ENCODE data around the gene NTPCR. TPM values are rescaled to one million over a fixed set of nuclear protein-coding genes. Genes with fewer than 3 reads are reported as not detected.
"Not testable (repeated sequence)": the region's sequence is repeated elsewhere in the genome, so short reads cannot be mapped to it uniquely, and the experiment has no call there.

Gene NTPCR
- total and polyA plus RNA-seq, 2 donors (not counting 3 experiments of a cell fraction or from before 2014, with no cell fraction given): 13.2 to 35.3 TPM

- Histone ChIP-seq H3K79me2 (ENCODE audit: control insufficient read depth, insufficient read depth, low read length) (no peaks in the 10 kb centered on the region), H3K27ac (ENCODE audit: insufficient read depth, low read depth, low read length) (no peak overlapping the region), H4K20me1 (replicated peaks; ENCODE audit: control insufficient read depth, extremely low read depth, insufficient read depth, low read length) (no peaks in the 10 kb centered on the region), H3K9ac (replicated peaks; ENCODE audit: extremely low read depth, insufficient read depth, low read length) (no peak overlapping the region), H3K9me1 (replicated peaks; ENCODE audit: control insufficient read depth, extremely low read depth, insufficient read depth, low read length) (no peaks in the 10 kb centered on the region), H3K36me3 (ENCODE audit: control insufficient read depth in 2 of 2, extremely low read depth in 1 of 2, insufficient read depth in 2 of 2, low read length in 2 of 2) (no peaks in the 10 kb centered on the region), H3K27me3 (ENCODE audit: control insufficient read depth in 2 of 2, insufficient read depth in 2 of 2, low read length in 2 of 2) (peaks cover 0 to 3% of the 10 kb centered on the region in 2 experiments), H3K9me3 (replicated peaks; ENCODE audit: control insufficient read depth, insufficient read depth, low read length) (no peaks in the 10 kb centered on the region), H3K4me1 (ENCODE audit: control insufficient read depth, extremely low read depth, insufficient read depth, low read length) (no peaks in the 10 kb centered on the region), H2AFZ (ENCODE audit: low read depth, low read length) (no peak overlapping the region), H3K4me3 (replicated peaks in 1 of 3; ENCODE audit: insufficient read depth in 1 of 3, low read depth in 1 of 3, low read length in 3 of 3) (no peak overlapping the region), H3K4me2 (ENCODE audit: insufficient read depth, low read length) (no peak overlapping the region)
- dilution Hi-C loops (cut with MboI; ENCODE audit: extremely low pct_ligation_motif_present, low sequenced_read_pairs) (no loop called here), intact Hi-C loops (cut with micrococcal nuclease) (no loop called here)
- ChIA-PET CTCF (interaction anchor here (1.1 to 1.2 kb wide), 2 partner anchors 13 to 111 kb away, joined by 3 read pairs; no protein-coding TSS in a partner anchor), POLR2A (no interaction called here)
- BruUV-seq (replicated peaks): no TSS peak
- DNase-seq (ENCODE audit: low read depth, low spot score) (peak; percentile 13), FAIRE-seq (no peak)
- TF ChIP-seq POLR2AphosphoS5 (IDR thresholded peaks at IDR 0.05; ENCODE audit: insufficient read depth, low read depth, low read length) (no peak), GATA2 (IDR thresholded peaks at IDR 0.05; ENCODE audit: insufficient read depth, insufficient read length, low read depth, low read length) (no peak), JUN (IDR thresholded peaks at IDR 0.05; ENCODE audit: borderline replicate concordance, insufficient read depth, insufficient read length, low read depth) (no peak), FOS (IDR thresholded peaks at IDR 0.05; ENCODE audit: borderline replicate concordance, insufficient read depth, low read length) (no peak), POLR2A (IDR thresholded peaks at IDR 0.05; ENCODE audit: low read depth, low read length) (no peak), EZH2 (IDR thresholded peaks at IDR 0.05; ENCODE audit: borderline replicate concordance, low read depth, low read length, severe bottlenecking) (no peak), MYC (IDR thresholded peaks at IDR 0.05; ENCODE audit: low read depth, low read length) (no peak)
These were observed 37.4 kb upstream of the NTPCR start for GRCh38 chr1:232912845-232913580.

GRCh38 chr1:232914271-232914670 is 36.1 kb upstream of the NTPCR start:
- DNase-seq (ENCODE audit: low read depth, low spot score); H3K4me3 ChIP-seq (replicated peaks in 1 of 3; ENCODE audit: insufficient read depth in 1 of 3, low read depth in 1 of 3, low read length in 3 of 3); CTCF ChIA-PET: not testable (repeated sequence)

More at GRCh38 chr1:232914271-232914670, 36.1 kb upstream of the NTPCR start:
- H3K9me3 ChIP-seq (replicated peaks; ENCODE audit: control insufficient read depth, insufficient read depth, low read length); H2AFZ ChIP-seq (ENCODE audit: low read depth, low read length); H3K36me3 ChIP-seq (ENCODE audit: control insufficient read depth in 2 of 2, extremely low read depth in 1 of 2, insufficient read depth in 2 of 2, low read length in 2 of 2); H3K9ac ChIP-seq (replicated peaks; ENCODE audit: extremely low read depth, insufficient read depth, low read length); dilution Hi-C loops (cut with MboI; ENCODE audit: extremely low pct_ligation_motif_present, low sequenced_read_pairs); H3K4me1 ChIP-seq (ENCODE audit: control insufficient read depth, extremely low read depth, insufficient read depth, low read length); H3K27me3 ChIP-seq (ENCODE audit: control insufficient read depth in 2 of 2, insufficient read depth in 2 of 2, low read length in 2 of 2); H4K20me1 ChIP-seq (replicated peaks; ENCODE audit: control insufficient read depth, extremely low read depth, insufficient read depth, low read length); FAIRE-seq; BruUV-seq (replicated peaks); H3K9me1 ChIP-seq (replicated peaks; ENCODE audit: control insufficient read depth, extremely low read depth, insufficient read depth, low read length); intact Hi-C loops (cut with micrococcal nuclease); H3K79me2 ChIP-seq (ENCODE audit: control insufficient read depth, insufficient read depth, low read length); H3K4me2 ChIP-seq (ENCODE audit: insufficient read depth, low read length); POLR2A ChIA-PET; H3K27ac ChIP-seq (ENCODE audit: insufficient read depth, low read depth, low read length): not testable (repeated sequence)
